ENCODE results near the gene BRD7. TPM values are rescaled to one million over a fixed set of nuclear protein-coding genes. Genes with fewer than 3 reads are reported as not detected.

Gene BRD7
- total RNA-seq, 1 experiment from 2014 or later: 45.6 TPM

GRCh38 chr16:50359626-50360025, 9.2 kb downstream of the BRD7 start:
- intact Hi-C loops (cut with micrococcal nuclease; ENCODE audit: unreplicated experiment): loop anchor here (10.0 kb wide), 1 partner anchor 145 kb away; no protein-coding TSS in a partner anchor

DNA sequence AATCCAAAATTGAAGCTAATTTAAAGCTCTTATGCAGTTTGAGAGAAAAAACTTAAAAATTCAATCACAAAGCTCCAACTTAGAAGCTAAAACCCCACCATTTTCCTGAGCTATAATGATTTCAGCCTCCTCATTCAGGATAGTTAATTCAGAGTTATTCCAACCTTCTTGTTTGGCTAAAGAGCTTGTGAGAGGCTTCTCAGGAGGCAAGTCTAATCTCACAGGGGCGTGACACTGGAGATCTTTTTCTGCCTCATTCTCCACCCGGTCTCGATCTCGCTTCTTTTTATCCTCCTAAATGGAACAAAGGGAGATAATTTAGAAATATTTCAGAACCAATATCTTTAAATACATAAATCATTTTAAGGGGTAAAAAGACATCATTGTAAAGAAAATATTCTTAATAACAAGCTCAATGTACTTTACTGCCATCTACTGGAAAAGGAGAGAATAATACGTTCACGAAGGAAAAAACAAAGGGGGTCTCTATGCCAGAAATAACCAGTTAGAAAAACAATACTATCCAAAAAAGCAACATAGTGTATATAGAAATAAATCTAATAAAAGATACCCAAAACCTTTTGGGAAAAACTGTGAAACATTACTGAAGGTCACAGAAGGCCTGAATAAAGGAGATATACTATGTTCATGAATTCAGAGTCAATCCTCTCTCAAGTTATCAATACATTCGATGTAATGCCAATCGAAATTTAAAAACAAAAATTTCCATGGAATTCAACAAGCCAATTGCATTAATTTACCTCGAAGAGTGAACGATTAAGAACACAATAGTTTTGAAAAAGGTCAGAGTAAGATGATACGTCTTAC, 13.9 kb downstream of the BRD7 start:
- Histone ChIP-seq H3K9me3 (ENCODE audit: control insufficient read depth, insufficient read depth, low read depth, low read length) (no peaks in the 10 kb centered on the region), H3K27ac (ENCODE audit: low read length) (no peak overlapping the region), H3K27me3 (ENCODE audit: control insufficient read depth, insufficient read depth, low read length) (no peaks in the 10 kb centered on the region), H3K4me1 (ENCODE audit: control insufficient read depth, insufficient read depth, low read length) (no peaks in the 10 kb centered on the region), H3K36me3 (ENCODE audit: control insufficient read depth, insufficient read depth, low read length) (peaks cover 24% of the 10 kb centered on the region), H3K4me3 (ENCODE audit: low read depth in 2 of 2, low read length in 2 of 2) (no peak overlapping the region)
- intact Hi-C loops (cut with micrococcal nuclease; ENCODE audit: unreplicated experiment): loop anchor here (10.0 kb wide), 1 partner anchor 140 kb away; no protein-coding TSS in a partner anchor
- in situ Hi-C loops (cut with HindIII; ENCODE audit: low pct_unique_long_range_greater_than_20kb, low sequenced_read_pairs): no loop called here
- no peak for TF ChIP-seq TCF7L2 (IDR thresholded peaks at IDR 0.05; ENCODE audit: low read depth, low read length)
- TF ChIP-seq, protein P1, sequence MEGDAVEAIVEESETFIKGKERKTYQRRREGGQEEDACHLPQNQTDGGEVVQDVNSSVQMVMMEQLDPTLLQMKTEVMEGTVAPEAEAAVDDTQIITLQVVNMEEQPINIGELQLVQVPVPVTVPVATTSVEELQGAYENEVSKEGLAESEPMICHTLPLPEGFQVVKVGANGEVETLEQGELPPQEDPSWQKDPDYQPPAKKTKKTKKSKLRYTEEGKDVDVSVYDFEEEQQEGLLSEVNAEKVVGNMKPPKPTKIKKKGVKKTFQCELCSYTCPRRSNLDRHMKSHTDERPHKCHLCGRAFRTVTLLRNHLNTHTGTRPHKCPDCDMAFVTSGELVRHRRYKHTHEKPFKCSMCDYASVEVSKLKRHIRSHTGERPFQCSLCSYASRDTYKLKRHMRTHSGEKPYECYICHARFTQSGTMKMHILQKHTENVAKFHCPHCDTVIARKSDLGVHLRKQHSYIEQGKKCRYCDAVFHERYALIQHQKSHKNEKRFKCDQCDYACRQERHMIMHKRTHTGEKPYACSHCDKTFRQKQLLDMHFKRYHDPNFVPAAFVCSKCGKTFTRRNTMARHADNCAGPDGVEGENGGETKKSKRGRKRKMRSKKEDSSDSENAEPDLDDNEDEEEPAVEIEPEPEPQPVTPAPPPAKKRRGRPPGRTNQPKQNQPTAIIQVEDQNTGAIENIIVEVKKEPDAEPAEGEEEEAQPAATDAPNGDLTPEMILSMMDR (IDR thresholded peaks at IDR 0.05): peak; percentile 65
- DNase-seq (ENCODE audit: low read depth, low spot score): no peak
- ChIA-PET CTCF (interaction anchor here (0.5 to 1.0 kb wide), 5 partner anchors 63 to 328 kb away, joined by 3 to 7 read pairs (median 3); no protein-coding TSS in a partner anchor), POLR2A (no interaction called here)
- BruUV-seq (replicated peaks): no TSS peak
- no peak for ATAC-seq

More at GRCh38 chr16:50359626-50360025, 9.2 kb downstream of the BRD7 start:
- no TSS peak for BruUV-seq (replicated peaks)
- Histone ChIP-seq H3K27me3 (ENCODE audit: control insufficient read depth, insufficient read depth, low read length) (no peaks in the 10 kb centered on the region), H3K4me1 (ENCODE audit: control insufficient read depth, insufficient read depth, low read length) (no peaks in the 10 kb centered on the region), H3K4me3 (ENCODE audit: low read depth in 2 of 2, low read length in 2 of 2) (no peak overlapping the region), H3K27ac (ENCODE audit: low read length) (no peak overlapping the region), H3K36me3 (ENCODE audit: control insufficient read depth, insufficient read depth, low read length) (peaks cover 19% of the 10 kb centered on the region; the same call in 1 of the 2 replicates), H3K9me3 (ENCODE audit: control insufficient read depth, insufficient read depth, low read depth, low read length) (no peaks in the 10 kb centered on the region)
- ATAC-seq: no peak
- DNase-seq (ENCODE audit: low read depth, low spot score): no peak
- ChIA-PET POLR2A (no interaction called here), CTCF (no interaction called here)
- TF ChIP-seq TCF7L2 (IDR thresholded peaks at IDR 0.05; ENCODE audit: low read depth, low read length): no peak
- TF ChIP-seq SIN3A (IDR thresholded peaks at IDR 0.05; ENCODE audit: borderline replicate concordance, insufficient read depth, low read depth, low read length): no peak
- TF ChIP-seq REST (IDR thresholded peaks at IDR 0.05; ENCODE audit: insufficient read depth in 1 of 2, low read depth in 2 of 2, low read length in 1 of 2): no peak
- in situ Hi-C loops (cut with HindIII; ENCODE audit: low pct_unique_long_range_greater_than_20kb, low sequenced_read_pairs): no loop called here

DNA sequence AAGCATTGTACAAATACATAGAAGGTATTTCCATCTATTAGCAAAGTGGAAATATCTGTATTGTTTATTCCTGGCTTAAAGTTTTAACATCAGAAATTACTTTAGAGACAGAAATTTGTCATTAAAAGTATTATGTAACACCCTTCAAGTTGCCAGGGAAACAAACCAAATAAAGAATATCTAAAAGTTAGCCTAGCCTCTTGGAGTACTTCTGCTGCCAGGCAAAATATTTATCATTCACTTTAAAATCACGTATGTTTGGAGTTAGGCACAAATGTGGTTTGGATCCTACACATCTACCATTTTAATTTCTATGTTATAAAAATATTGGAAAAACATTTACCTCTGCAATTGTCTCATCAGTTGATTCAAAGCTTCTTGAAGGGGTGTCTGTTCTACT, 14.7 kb downstream of the BRD7 start:
- POLR2A ChIA-PET: no interaction called here
- Histone ChIP-seq H3K27me3 (ENCODE audit: control insufficient read depth, insufficient read depth, low read length) (no peaks in the 10 kb centered on the region), H3K4me3 (ENCODE audit: low read depth in 2 of 2, low read length in 2 of 2) (no peak overlapping the region), H3K9me3 (ENCODE audit: control insufficient read depth, insufficient read depth, low read depth, low read length) (no peaks in the 10 kb centered on the region), H3K36me3 (ENCODE audit: control insufficient read depth, insufficient read depth, low read length) (peaks cover 27% of the 10 kb centered on the region), H3K27ac (ENCODE audit: low read length) (no peak overlapping the region), H3K4me1 (ENCODE audit: control insufficient read depth, insufficient read depth, low read length) (no peaks in the 10 kb centered on the region)
- ATAC-seq: no peak
- DNase-seq (ENCODE audit: low read depth, low spot score): no peak
- TF ChIP-seq REST (IDR thresholded peaks at IDR 0.05; ENCODE audit: insufficient read depth in 1 of 2, low read depth in 2 of 2, low read length in 1 of 2): no peak
- no peak for TF ChIP-seq SIN3A (IDR thresholded peaks at IDR 0.05; ENCODE audit: borderline replicate concordance, insufficient read depth, low read depth, low read length)
- no peak for TF ChIP-seq POLR2AphosphoS5 (IDR thresholded peaks at IDR 0.05; ENCODE audit: low read depth, low read length)
- no peak for TF ChIP-seq TCF7L2 (IDR thresholded peaks at IDR 0.05; ENCODE audit: low read depth, low read length)
- TF ChIP-seq, protein P1 (IDR thresholded peaks at IDR 0.05): no peak
- BruUV-seq (replicated peaks): no TSS peak
- in situ Hi-C loops (cut with HindIII; ENCODE audit: low pct_unique_long_range_greater_than_20kb, low sequenced_read_pairs): no loop called here
- CTCF ChIA-PET: no interaction called here
- intact Hi-C loops (cut with micrococcal nuclease; ENCODE audit: unreplicated experiment): loop anchor here (10.0 kb wide), 1 partner anchor 139 kb away; no protein-coding TSS in a partner anchor
